ENCODE data around the gene KMT2A.

GRCh38 chr11:118417801-118418200 is 18.5 kb upstream of the KMT2A start:
- TF ChIP-seq CHD2 (IDR thresholded peaks at IDR 0.05; ENCODE audit: borderline replicate concordance, low read depth, low read length) (no peak), EP300 (IDR thresholded peaks at IDR 0.05; ENCODE audit: borderline replicate concordance in 1 of 2, control insufficient read depth in 1 of 2, low read depth in 2 of 2, low read length in 2 of 2) (no peak), EZH2 (IDR thresholded peaks at IDR 0.05; ENCODE audit: borderline replicate concordance, control insufficient read depth, low read depth, low read length) (no peak), E2F4 (IDR thresholded peaks at IDR 0.05; ENCODE audit: low read depth, low read length) (no peak), CEBPB (IDR thresholded peaks at IDR 0.05; ENCODE audit: borderline replicate concordance in 1 of 2, low read depth in 2 of 2, low read length in 2 of 2) (no peak), MTA3 (IDR thresholded peaks at IDR 0.05; ENCODE audit: borderline replicate concordance, low read length) (no peak), CTCF (IDR thresholded peaks at IDR 0.05 in 2 of 3, conservative IDR thresholded peaks at IDR 0.05 in 1 of 3; ENCODE audit: control insufficient read depth in 2 of 3, extremely low read depth in 1 of 3, insufficient read depth in 1 of 3, low read depth in 3 of 3, low read length in 3 of 3) (no peak), NFIC (IDR thresholded peaks at IDR 0.05; ENCODE audit: low read depth, low read length) (no peak), BHLHE40 (IDR thresholded peaks at IDR 0.05; ENCODE audit: borderline replicate concordance in 1 of 2, low read depth in 2 of 2, low read length in 1 of 2) (no peak), POLR2AphosphoS5 (IDR thresholded peaks at IDR 0.05; ENCODE audit: low read length) (no peak), IRF3 (IDR thresholded peaks at IDR 0.05) (no peak)
- TF ChIP-seq, protein P1, sequence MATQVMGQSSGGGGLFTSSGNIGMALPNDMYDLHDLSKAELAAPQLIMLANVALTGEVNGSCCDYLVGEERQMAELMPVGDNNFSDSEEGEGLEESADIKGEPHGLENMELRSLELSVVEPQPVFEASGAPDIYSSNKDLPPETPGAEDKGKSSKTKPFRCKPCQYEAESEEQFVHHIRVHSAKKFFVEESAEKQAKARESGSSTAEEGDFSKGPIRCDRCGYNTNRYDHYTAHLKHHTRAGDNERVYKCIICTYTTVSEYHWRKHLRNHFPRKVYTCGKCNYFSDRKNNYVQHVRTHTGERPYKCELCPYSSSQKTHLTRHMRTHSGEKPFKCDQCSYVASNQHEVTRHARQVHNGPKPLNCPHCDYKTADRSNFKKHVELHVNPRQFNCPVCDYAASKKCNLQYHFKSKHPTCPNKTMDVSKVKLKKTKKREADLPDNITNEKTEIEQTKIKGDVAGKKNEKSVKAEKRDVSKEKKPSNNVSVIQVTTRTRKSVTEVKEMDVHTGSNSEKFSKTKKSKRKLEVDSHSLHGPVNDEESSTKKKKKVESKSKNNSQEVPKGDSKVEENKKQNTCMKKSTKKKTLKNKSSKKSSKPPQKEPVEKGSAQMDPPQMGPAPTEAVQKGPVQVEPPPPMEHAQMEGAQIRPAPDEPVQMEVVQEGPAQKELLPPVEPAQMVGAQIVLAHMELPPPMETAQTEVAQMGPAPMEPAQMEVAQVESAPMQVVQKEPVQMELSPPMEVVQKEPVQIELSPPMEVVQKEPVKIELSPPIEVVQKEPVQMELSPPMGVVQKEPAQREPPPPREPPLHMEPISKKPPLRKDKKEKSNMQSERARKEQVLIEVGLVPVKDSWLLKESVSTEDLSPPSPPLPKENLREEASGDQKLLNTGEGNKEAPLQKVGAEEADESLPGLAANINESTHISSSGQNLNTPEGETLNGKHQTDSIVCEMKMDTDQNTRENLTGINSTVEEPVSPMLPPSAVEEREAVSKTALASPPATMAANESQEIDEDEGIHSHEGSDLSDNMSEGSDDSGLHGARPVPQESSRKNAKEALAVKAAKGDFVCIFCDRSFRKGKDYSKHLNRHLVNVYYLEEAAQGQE (IDR thresholded peaks at IDR 0.05; ENCODE audit: low read depth, low read length), result no peak
